Endothelial cell of umbilical vein (primary cell): Measurements from ENCODE around the gene CLC.

Source experiments
- EZH2 ChIP-seq: IDR thresholded peaks from 2 replicates; pipeline ENCODE4 v1.6.1; 2012; ENCODE audit warnings: borderline replicate concordance, low read depth, mild to moderate bottlenecking, moderate library complexity, low read length, inconsistent platforms; ENCODE audit not compliant: severe bottlenecking
- FOS ChIP-seq: IDR thresholded peaks from 2 replicates; pipeline ENCODE4 v1.6.1; 2011; ENCODE audit warnings: mild to moderate bottlenecking, low read length, moderate library complexity, borderline replicate concordance; ENCODE audit not compliant: insufficient read depth
- GATA2 ChIP-seq: IDR thresholded peaks from 2 replicates; pipeline ENCODE4 v1.7.0; 2011; ENCODE audit warnings: low read depth, mild to moderate bottlenecking, moderate library complexity, mixed read lengths, low read length; ENCODE audit not compliant: insufficient read length, insufficient read depth
- JUN ChIP-seq: IDR thresholded peaks from 2 replicates; pipeline ENCODE4 v1.6.1; 2011; ENCODE audit warnings: borderline replicate concordance, low read depth; ENCODE audit not compliant: insufficient read length, insufficient read depth
- MYC ChIP-seq: IDR thresholded peaks from one replicate; pipeline ENCODE4 v1.6.1; 2011; ENCODE audit warnings: mild to moderate bottlenecking, low read depth, low read length
- POLR2A ChIP-seq: IDR thresholded peaks from 2 replicates; pipeline ENCODE4 v1.6.1; 2012; ENCODE audit warnings: low read depth, mild to moderate bottlenecking, control low read depth, low read length
- POLR2AphosphoS5 ChIP-seq: IDR thresholded peaks from 2 replicates; pipeline ENCODE4 v1.6.1; 2012; ENCODE audit warnings: low read depth, mild to moderate bottlenecking, control low read depth, low read length, moderate library complexity; ENCODE audit not compliant: insufficient read depth
- TF ChIP-seq, protein P1 (sequence below), 2 donors: IDR thresholded peaks; 1 replicate in 1 of 2; 2 replicates in 1 of 2; pipeline ENCODE4 v1.5.1; 2011; ENCODE audit warnings: low read length in 2 of 2, mild to moderate bottlenecking in 2 of 2, moderate library complexity in 2 of 2, control low read depth in 1 of 2, inconsistent platforms in 1 of 2, low read depth in 1 of 2; ENCODE audit not compliant: insufficient read depth in 1 of 2; ENCODE audit errors: extremely low read depth in 1 of 2
- TF ChIP-seq, protein P2 (sequence below): IDR thresholded peaks from 2 replicates; pipeline ENCODE4 v1.6.1; 2011; ENCODE audit not compliant: insufficient read depth, insufficient read length

DNA sequence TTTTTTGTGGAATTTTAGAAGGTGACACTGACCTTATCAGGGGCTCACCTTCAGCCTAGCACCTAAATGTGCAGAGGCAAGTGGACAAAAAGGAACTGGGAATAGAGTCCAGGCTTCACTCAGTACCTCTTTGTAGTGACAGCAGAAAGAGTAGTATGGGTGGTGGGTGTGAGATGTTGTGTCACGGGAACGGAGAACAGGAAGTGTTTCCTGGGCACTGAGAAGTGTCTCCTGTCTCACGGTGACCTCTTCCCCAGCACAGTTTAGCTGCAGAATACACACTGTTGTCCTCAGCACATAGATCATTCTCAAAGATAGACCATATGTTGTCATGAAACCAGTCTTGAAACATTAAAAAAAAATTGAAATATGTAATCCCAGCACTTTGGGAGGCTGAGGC is 51.1 kb downstream of the CLC start:
- TF ChIP-seq, protein P1, sequence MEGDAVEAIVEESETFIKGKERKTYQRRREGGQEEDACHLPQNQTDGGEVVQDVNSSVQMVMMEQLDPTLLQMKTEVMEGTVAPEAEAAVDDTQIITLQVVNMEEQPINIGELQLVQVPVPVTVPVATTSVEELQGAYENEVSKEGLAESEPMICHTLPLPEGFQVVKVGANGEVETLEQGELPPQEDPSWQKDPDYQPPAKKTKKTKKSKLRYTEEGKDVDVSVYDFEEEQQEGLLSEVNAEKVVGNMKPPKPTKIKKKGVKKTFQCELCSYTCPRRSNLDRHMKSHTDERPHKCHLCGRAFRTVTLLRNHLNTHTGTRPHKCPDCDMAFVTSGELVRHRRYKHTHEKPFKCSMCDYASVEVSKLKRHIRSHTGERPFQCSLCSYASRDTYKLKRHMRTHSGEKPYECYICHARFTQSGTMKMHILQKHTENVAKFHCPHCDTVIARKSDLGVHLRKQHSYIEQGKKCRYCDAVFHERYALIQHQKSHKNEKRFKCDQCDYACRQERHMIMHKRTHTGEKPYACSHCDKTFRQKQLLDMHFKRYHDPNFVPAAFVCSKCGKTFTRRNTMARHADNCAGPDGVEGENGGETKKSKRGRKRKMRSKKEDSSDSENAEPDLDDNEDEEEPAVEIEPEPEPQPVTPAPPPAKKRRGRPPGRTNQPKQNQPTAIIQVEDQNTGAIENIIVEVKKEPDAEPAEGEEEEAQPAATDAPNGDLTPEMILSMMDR (IDR thresholded peaks at IDR 0.05; ENCODE audit: extremely low read depth in 1 of 2, insufficient read depth in 1 of 2, low read depth in 1 of 2, low read length in 2 of 2): no peak
- TF ChIP-seq POLR2AphosphoS5 (no peak), POLR2A (no peak), EZH2 (no peak), GATA2 (no peak), MYC (no peak), JUN (no peak), FOS (no peak)
- TF ChIP-seq, protein P2, sequence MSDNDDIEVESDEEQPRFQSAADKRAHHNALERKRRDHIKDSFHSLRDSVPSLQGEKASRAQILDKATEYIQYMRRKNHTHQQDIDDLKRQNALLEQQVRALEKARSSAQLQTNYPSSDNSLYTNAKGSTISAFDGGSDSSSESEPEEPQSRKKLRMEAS: no peak
